Activated CD4-positive, alpha-beta T cell treated with anti-CD3 and anti-CD28 coated beads, Interleukin-2, amount 10 ng/mL, durations not matched to agents 7 days and 5 days (primary cell): ENCODE data around the gene MPV17. TPM values are rescaled to one million over a fixed set of nuclear protein-coding genes. Genes with fewer than 3 reads are reported as not detected.
"Not testable (repeated sequence)": the region's sequence is repeated elsewhere in the genome, so short reads cannot be mapped to it uniquely, and the experiment has no call there.

Experiments
- CTCF ChIA-PET: fragments of 350-600 bp; sonication (Branson Sonifier 250); formaldehyde crosslinking; loops from one replicate; lab custom pipeline; 2021; ENCODE audit warnings: antibody characterized with exemption; lab: Charles Lee
- POLR2A ChIA-PET: fragments of 350-600 bp; sonication (Branson Sonifier 250); formaldehyde crosslinking; loops from one replicate; lab custom pipeline; 2021; ENCODE audit warnings: antibody characterized with exemption; lab: Charles Lee
- DNase-seq: peaks from one replicate; pipeline ENCODE4 v3.0.0-alpha.2; 2020
- H3K27ac Mint-ChIP-seq: one replicate; pipeline ENCODE4 v1.8.0; 2021; ENCODE audit warnings: mild to moderate bottlenecking, moderate library complexity, mixed read lengths
- H3K27me3 Mint-ChIP-seq: one replicate; pipeline ENCODE4 v1.8.0; 2021; ENCODE audit warnings: mixed read lengths
- H3K36me3 Mint-ChIP-seq: one replicate; pipeline ENCODE4 v1.8.0; 2021; ENCODE audit warnings: low read depth, mixed read lengths
- H3K4me1 Mint-ChIP-seq: one replicate; pipeline ENCODE4 v1.8.0; 2021; ENCODE audit warnings: mixed read lengths
- H3K4me3 Mint-ChIP-seq: one replicate; pipeline ENCODE4 v1.8.0; 2021; ENCODE audit warnings: mild to moderate bottlenecking, moderate library complexity, mixed read lengths
- H3K9me3 Mint-ChIP-seq: one replicate; pipeline ENCODE4 v1.8.0; 2021; ENCODE audit warnings: mixed read lengths
- total RNA-seq, 2 experiments: library from RNA; stranded (reverse); gene quantifications; one replicate each; pipeline ENCODE4 v1.2.3, GENCODE V29; 2021

The MPV17 gene
- total RNA-seq, 2 experiments from 2014 or later: 80.8 to 83.6 TPM

- DNase-seq, CTCF ChIA-PET, H3K27me3 Mint-ChIP-seq, H3K36me3 Mint-ChIP-seq, H3K27ac Mint-ChIP-seq, POLR2A ChIA-PET, H3K4me3 Mint-ChIP-seq, H3K9me3 Mint-ChIP-seq: not testable (repeated sequence)
- H3K4me1 Mint-ChIP-seq: peaks cover 23% of the 10 kb centered on the region
These were observed 3.1 kb downstream of the MPV17 start for GRCh38 chr2:27319839-27320238.

- CTCF ChIA-PET: interaction anchor here (0.8 kb wide), 1 partner anchor 13 kb away, joined by 3 read pairs; no protein-coding TSS in a partner anchor
- H3K36me3 Mint-ChIP-seq: peaks cover 5% of the 10 kb centered on the region
- H3K9me3 Mint-ChIP-seq: no peaks in the 10 kb centered on the region
- DNase-seq: no peak
- H3K27me3 Mint-ChIP-seq: no peaks in the 10 kb centered on the region
- H3K4me3 Mint-ChIP-seq: no peak overlapping the region
- POLR2A ChIA-PET: no interaction called here
- H3K27ac Mint-ChIP-seq: no peak overlapping the region
- H3K4me1 Mint-ChIP-seq: peaks cover 8% of the 10 kb centered on the region
These were observed 6.1 kb downstream of the MPV17 start for GRCh38 chr2:27316655-27317412.

- Mint-ChIP-seq H3K27ac (no peak overlapping the region), H3K27me3 (no peaks in the 10 kb centered on the region), H3K4me3 (no peak overlapping the region), H3K4me1 (no peaks in the 10 kb centered on the region), H3K9me3 (no peaks in the 10 kb centered on the region), H3K36me3 (peaks cover 10% of the 10 kb centered on the region)
- POLR2A ChIA-PET: no interaction called here
- no peak for DNase-seq
- CTCF ChIA-PET: interaction anchor here (2.1 kb wide), 1 partner anchor 11 kb away, joined by 13 read pairs; no protein-coding TSS in a partner anchor
These were observed 7.8 kb downstream of the MPV17 start for GRCh38 chr2:27315122-27315521.

- H3K9me3 Mint-ChIP-seq: no peaks in the 10 kb centered on the region
- H3K4me1 Mint-ChIP-seq: no peaks in the 10 kb centered on the region
- H3K4me3 Mint-ChIP-seq: no peak overlapping the region
- DNase-seq: no peak
- CTCF ChIA-PET: interaction anchor here (0.9 to 2.1 kb wide), 2 partner anchors 11 to 31 kb away, joined by 3 to 13 read pairs; no protein-coding TSS in a partner anchor
- POLR2A ChIA-PET: no interaction called here
- no peak overlapping the region for H3K27ac Mint-ChIP-seq
- peaks cover 12% of the 10 kb centered on the region for H3K36me3 Mint-ChIP-seq
- no peaks in the 10 kb centered on the region for H3K27me3 Mint-ChIP-seq
These were observed 8.2 kb downstream of the MPV17 start for GRCh38 chr2:27314709-27315108.

GRCh38 chr2:27313882-27314645 is 8.8 kb downstream of the MPV17 start:
- ChIA-PET CTCF (interaction anchor here (0.6 to 2.1 kb wide), 4 partner anchors 10 to 100 kb away, joined by 3 to 13 read pairs (median 3); no protein-coding TSS in a partner anchor), POLR2A (no interaction called here)
- Mint-ChIP-seq H3K27me3 (no peaks in the 10 kb centered on the region), H3K4me1 (no peaks in the 10 kb centered on the region), H3K36me3 (peaks cover 17% of the 10 kb centered on the region), H3K4me3 (no peak overlapping the region), H3K27ac (no peak overlapping the region), H3K9me3 (no peaks in the 10 kb centered on the region)
- no peak for DNase-seq

GRCh38 chr2:27312152-27312551 is 10.7 kb downstream of the MPV17 start:
- CTCF ChIA-PET: interaction anchor here (1.2 to 1.9 kb wide), 3 partner anchors 9 to 61 kb away, joined by 4 to 7 read pairs (median 5); no protein-coding TSS in a partner anchor
- POLR2A ChIA-PET: no interaction called here
- Mint-ChIP-seq H3K4me1 (no peaks in the 10 kb centered on the region), H3K27ac (no peak overlapping the region), H3K27me3 (peaks cover 4% of the 10 kb centered on the region), H3K9me3 (no peaks in the 10 kb centered on the region), H3K4me3 (no peak overlapping the region), H3K36me3 (peaks cover 19% of the 10 kb centered on the region)
- DNase-seq: no peak

GRCh38 chr2:27309651-27310050 is 13.2 kb downstream of the MPV17 start:
- peaks cover 20% of the 10 kb centered on the region for H3K27me3 Mint-ChIP-seq
- peaks cover 19% of the 10 kb centered on the region for H3K36me3 Mint-ChIP-seq
- POLR2A ChIA-PET: no interaction called here
- peaks cover 4% of the 10 kb centered on the region for H3K4me1 Mint-ChIP-seq
- H3K27ac Mint-ChIP-seq: no peak overlapping the region
- no peak overlapping the region for H3K4me3 Mint-ChIP-seq
- H3K9me3 Mint-ChIP-seq: no peaks in the 10 kb centered on the region
- CTCF ChIA-PET: interaction anchor here (1.2 to 1.6 kb wide), 2 partner anchors 14 to 179 kb away, joined by 3 read pairs; no protein-coding TSS in a partner anchor
- no peak for DNase-seq

- Mint-ChIP-seq H3K27me3 (peaks cover 24% of the 10 kb centered on the region), H3K9me3 (no peaks in the 10 kb centered on the region), H3K4me1 (peaks cover 4% of the 10 kb centered on the region), H3K27ac (no peak within 1 kb of the TSS), H3K4me3 (no peak within 1 kb of the TSS), H3K36me3 (peaks cover 19% of the 10 kb centered on the region)
- CTCF ChIA-PET: interaction anchor here (1.0 kb wide), 1 partner anchor 14 kb away, joined by 3 read pairs; the partner anchor contains the start of gene MPV17
- POLR2A ChIA-PET: no interaction called here
- no peak for DNase-seq
These were observed 14.5 kb downstream of the MPV17 start, which contains the start of gene UCN for GRCh38 chr2:27308359-27308881. Gene UCN, minus strand, starts transcription at chr2:27308445. Its CDS starts 550 bp downstream, at chr2:27307895.

- ChIA-PET CTCF (interaction anchor here (1.0 kb wide), 2 partner anchors 15 to 209 kb away, joined by 3 read pairs; partner anchors contain the start of gene MPV17), POLR2A (no interaction called here)
- Mint-ChIP-seq H3K4me3 (no peak overlapping the region), H3K9me3 (no peaks in the 10 kb centered on the region), H3K27me3 (peaks cover 24% of the 10 kb centered on the region), H3K4me1 (peaks cover 9% of the 10 kb centered on the region), H3K36me3 (peaks cover 19% of the 10 kb centered on the region), H3K27ac (no peak overlapping the region)
- DNase-seq: no peak
These were observed 15.1 kb downstream of the MPV17 start for GRCh38 chr2:27307545-27308358.

- POLR2A ChIA-PET: no interaction called here
- no peak overlapping the region for H3K4me3 Mint-ChIP-seq
These were observed 15.7 kb downstream of the MPV17 start for GRCh38 chr2:27307287-27307544.

GRCh38 chr2:27306573-27307286 is 16.2 kb downstream of the MPV17 start:
- Mint-ChIP-seq H3K27me3 (peaks cover 24% of the 10 kb centered on the region), H3K36me3 (peaks cover 14% of the 10 kb centered on the region), H3K27ac (no peak overlapping the region), H3K4me3 (no peak overlapping the region), H3K9me3 (no peaks in the 10 kb centered on the region), H3K4me1 (peaks cover 10% of the 10 kb centered on the region)
- peak; percentile 24 for DNase-seq
- ChIA-PET POLR2A (no interaction called here), CTCF (interaction anchor here (1.0 kb wide), 1 partner anchor 208 kb away, joined by 3 read pairs; no protein-coding TSS in a partner anchor)

More at GRCh38 chr2:27307287-27307544, 15.7 kb downstream of the MPV17 start:
- peaks cover 14% of the 10 kb centered on the region for H3K36me3 Mint-ChIP-seq
- H3K27ac Mint-ChIP-seq: no peak overlapping the region
- peaks cover 10% of the 10 kb centered on the region for H3K4me1 Mint-ChIP-seq
- H3K27me3 Mint-ChIP-seq: peaks cover 24% of the 10 kb centered on the region
- H3K9me3 Mint-ChIP-seq: no peaks in the 10 kb centered on the region
- CTCF ChIA-PET: interaction anchor here (1.0 kb wide), 1 partner anchor 208 kb away, joined by 3 read pairs; no protein-coding TSS in a partner anchor
- no peak for DNase-seq
